Measurements from ENCODE around the gene CYSTM1. TPM values are rescaled to one million over a fixed set of nuclear protein-coding genes. Genes with fewer than 3 reads are reported as not detected.
A peak's percentile ranks its signal among the peaks of the same experiment; 100 is the strongest.

Gene CYSTM1
- total and polyA plus RNA-seq, 10 donors: 25.8 to 78.3 (median 38.3) TPM

DNA sequence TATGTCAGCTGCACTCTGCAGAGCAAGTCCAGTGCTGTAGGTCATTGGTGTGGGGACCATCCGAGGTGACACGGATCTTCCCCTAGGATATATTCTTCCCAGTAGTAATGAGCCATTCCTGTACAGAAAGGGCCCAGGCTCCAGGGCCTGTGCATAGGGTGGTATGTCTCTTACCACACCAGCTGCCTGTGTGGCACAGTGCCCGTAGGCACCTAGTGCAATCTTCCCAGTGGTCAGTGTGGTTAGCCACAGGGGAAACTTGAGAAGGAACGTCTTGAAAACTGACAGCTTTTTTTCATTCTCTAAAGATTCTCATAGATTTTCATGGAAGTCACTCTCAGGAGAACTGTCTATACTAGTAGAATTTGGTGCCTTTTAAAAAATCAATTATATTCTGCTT lies 39.8 kb downstream of the CYSTM1 start:
- no peak for DNase-seq
- H3K27ac ChIP-seq: no peak overlapping the region
- intact Hi-C loops (cut with DNase I; ENCODE audit: low total_unique reads): no loop called here

DNA sequence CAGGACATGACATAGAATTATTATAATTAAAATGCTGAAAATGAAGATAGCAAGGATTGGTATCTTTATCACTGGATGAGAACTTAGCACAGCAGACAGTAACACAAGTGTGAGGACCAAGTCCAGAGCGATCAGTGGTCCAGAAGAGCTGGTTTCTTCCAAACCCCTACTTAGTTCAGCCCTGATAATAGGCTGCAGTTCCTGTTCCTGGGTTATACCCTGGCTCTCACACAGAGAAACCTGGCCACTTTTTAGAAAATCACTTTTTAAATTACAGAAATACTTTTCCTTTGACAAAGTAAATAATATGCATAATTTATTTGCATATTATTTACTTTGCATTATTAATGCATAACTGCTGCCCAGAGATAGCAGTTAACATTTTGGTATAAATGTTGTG lies 40.3 kb downstream of the CYSTM1 start:
- Histone ChIP-seq H3K27ac (no peak overlapping the region), H3K4me1 (peaks cover 0 to 47% (median 7%) of the 10 kb centered on the region in 6 donors), H3K27me3 (replicated peaks in 1 of 7) (no peaks in the 10 kb centered on the region), H3K4me3 (no peak overlapping the region), H3K9me3 (no peaks in the 10 kb centered on the region), H3K36me3 (peaks cover 0 to 12% (median 0%) of the 10 kb centered on the region in 6 donors)
- no peak for TF ChIP-seq POLR2A (IDR thresholded peaks at IDR 0.05)
- TF ChIP-seq, protein P1, sequence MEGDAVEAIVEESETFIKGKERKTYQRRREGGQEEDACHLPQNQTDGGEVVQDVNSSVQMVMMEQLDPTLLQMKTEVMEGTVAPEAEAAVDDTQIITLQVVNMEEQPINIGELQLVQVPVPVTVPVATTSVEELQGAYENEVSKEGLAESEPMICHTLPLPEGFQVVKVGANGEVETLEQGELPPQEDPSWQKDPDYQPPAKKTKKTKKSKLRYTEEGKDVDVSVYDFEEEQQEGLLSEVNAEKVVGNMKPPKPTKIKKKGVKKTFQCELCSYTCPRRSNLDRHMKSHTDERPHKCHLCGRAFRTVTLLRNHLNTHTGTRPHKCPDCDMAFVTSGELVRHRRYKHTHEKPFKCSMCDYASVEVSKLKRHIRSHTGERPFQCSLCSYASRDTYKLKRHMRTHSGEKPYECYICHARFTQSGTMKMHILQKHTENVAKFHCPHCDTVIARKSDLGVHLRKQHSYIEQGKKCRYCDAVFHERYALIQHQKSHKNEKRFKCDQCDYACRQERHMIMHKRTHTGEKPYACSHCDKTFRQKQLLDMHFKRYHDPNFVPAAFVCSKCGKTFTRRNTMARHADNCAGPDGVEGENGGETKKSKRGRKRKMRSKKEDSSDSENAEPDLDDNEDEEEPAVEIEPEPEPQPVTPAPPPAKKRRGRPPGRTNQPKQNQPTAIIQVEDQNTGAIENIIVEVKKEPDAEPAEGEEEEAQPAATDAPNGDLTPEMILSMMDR (IDR thresholded peaks at IDR 0.05 in 8 of 11, conservative IDR thresholded peaks at IDR 0.05 in 3 of 11): no peak
- no peak for TF ChIP-seq POLR2AphosphoS5 (IDR thresholded peaks at IDR 0.05)
- no peak for DNase-seq
- intact Hi-C loops (cut with DNase I; ENCODE audit: low total_unique reads): no loop called here
- WGBS, 5 donors: 85 to 97% (median 87%) methylated on average over 1 of the region's 1 CpG

More for the DNA sequence above, 39.8 kb downstream of the CYSTM1 start:
- H3K36me3 ChIP-seq: peaks cover 0 to 14% (median 0%) of the 10 kb centered on the region in 6 donors
- no peaks in the 10 kb centered on the region for H3K9me3 ChIP-seq
- no peak overlapping the region for H3K4me3 ChIP-seq
- TF ChIP-seq, protein P1 (IDR thresholded peaks at IDR 0.05 in 8 of 11, conservative IDR thresholded peaks at IDR 0.05 in 3 of 11): no peak
- peak in 1 of 3 donors; percentile 50 for TF ChIP-seq POLR2AphosphoS5 (IDR thresholded peaks at IDR 0.05)
- TF ChIP-seq POLR2A (IDR thresholded peaks at IDR 0.05): no peak
- peaks cover 0 to 43% (median 5%) of the 10 kb centered on the region in 6 donors for H3K4me1 ChIP-seq
- H3K27me3 ChIP-seq (replicated peaks in 1 of 7): no peaks in the 10 kb centered on the region
- WGBS, 5 donors: 52 to 64% (median 59%) methylated on average over 4 of the region's 4 CpGs

DNA sequence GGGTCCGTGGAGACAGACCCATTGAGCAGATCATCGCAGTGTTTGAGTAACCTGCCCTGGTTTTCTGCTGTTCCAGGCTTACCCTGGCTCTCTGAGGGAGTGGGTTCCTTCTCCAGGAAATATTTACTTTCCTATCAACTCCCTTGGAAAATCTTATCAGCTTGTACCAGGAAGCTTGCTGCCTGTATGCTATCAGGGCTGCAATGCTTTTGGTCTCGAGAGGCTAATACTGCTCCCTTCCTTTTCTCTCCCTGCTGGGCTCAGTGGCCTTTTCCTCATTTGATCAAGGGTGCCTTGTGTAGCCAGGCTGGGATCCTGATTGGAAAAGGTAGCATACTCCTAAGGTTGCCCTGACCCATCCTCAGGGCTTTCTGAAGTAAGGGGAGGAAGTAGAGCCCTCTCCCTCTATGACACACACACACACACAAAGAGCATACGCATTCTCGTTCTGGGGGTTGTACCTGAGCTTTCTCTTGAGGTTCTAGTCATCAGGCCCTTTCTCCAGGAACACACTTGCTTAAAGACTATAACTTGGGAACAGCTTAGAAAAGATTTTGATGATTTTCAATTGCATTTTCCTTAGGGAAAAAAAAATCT lies 41.6 kb downstream of the CYSTM1 start:
- peaks cover 0 to 60% (median 8%) of the 10 kb centered on the region in 6 donors for H3K4me1 ChIP-seq
- intact Hi-C loops (cut with DNase I; ENCODE audit: low total_unique reads): no loop called here
- peaks cover 0 to 7% (median 0%) of the 10 kb centered on the region in 6 donors for H3K36me3 ChIP-seq
- H3K9me3 ChIP-seq: no peaks in the 10 kb centered on the region
- H3K27me3 ChIP-seq (replicated peaks in 1 of 7): no peaks in the 10 kb centered on the region
- DNase-seq: no peak
- TF ChIP-seq, protein P1 (IDR thresholded peaks at IDR 0.05 in 8 of 11, conservative IDR thresholded peaks at IDR 0.05 in 3 of 11): no peak
- no peak for TF ChIP-seq POLR2A (IDR thresholded peaks at IDR 0.05)
- no peak for TF ChIP-seq POLR2AphosphoS5 (IDR thresholded peaks at IDR 0.05)
- 56 to 78% (median 74%) methylated on average over 5 of the region's 5 CpGs for WGBS, 5 donors
- no peak overlapping the region for H3K27ac ChIP-seq
- no peak overlapping the region for H3K4me3 ChIP-seq

DNA sequence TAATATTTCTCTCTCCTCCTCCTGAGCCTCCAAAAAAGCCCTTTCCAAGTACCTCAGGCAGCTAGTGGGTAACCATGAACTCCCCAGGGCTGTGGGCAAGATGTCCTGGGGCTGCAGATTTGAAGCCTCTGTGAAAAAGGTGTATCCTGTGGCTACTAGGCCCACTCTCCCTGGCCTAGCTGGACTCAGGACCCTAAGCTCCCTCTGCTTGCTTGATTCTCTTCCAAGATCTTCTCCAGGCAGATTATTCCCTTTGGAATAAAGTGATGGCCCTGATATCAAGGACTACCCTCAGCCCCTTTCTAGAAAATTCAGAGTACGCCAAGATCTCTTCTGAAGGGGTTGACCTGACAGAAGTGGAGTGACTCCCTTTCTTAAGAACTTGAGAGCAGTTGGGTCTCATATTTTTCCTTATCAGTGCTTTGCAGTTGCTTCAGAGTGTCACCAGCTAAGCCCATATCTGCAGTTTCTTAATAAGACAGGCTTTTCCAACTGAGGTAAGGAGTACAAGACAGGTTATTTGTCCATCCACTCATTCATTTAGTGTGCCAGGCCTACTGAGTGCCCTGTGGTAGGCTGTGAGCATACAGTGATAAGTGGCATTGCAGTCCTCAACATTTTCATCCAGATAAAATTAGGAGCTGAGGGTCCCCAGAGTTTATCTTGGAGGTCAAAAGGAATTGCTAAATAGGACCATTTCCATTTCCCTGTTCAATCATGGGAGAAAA lies 42.5 kb downstream of the CYSTM1 start:
- DNase-seq: no peak
- TF ChIP-seq POLR2AphosphoS5 (IDR thresholded peaks at IDR 0.05) (no peak), POLR2A (IDR thresholded peaks at IDR 0.05) (no peak)
- TF ChIP-seq, protein P1 (IDR thresholded peaks at IDR 0.05 in 8 of 11, conservative IDR thresholded peaks at IDR 0.05 in 3 of 11): no peak
- WGBS, 5 donors: 90 to 100% (median 100%) methylated on average over 1 of the region's 1 CpG
- no peak overlapping the region for H3K27ac ChIP-seq
- intact Hi-C loops (cut with DNase I; ENCODE audit: low total_unique reads): no loop called here
- no peak overlapping the region for H3K4me3 ChIP-seq
- no peaks in the 10 kb centered on the region for H3K9me3 ChIP-seq
- H3K4me1 ChIP-seq: peaks cover 0 to 69% (median 10%) of the 10 kb centered on the region in 6 donors
- no peaks in the 10 kb centered on the region for H3K27me3 ChIP-seq (replicated peaks in 1 of 7)
- H3K36me3 ChIP-seq: peaks cover 0 to 7% (median 0%) of the 10 kb centered on the region in 6 donors
